ENCODE data around the gene NEK10.

Gene NEK10

DNA sequence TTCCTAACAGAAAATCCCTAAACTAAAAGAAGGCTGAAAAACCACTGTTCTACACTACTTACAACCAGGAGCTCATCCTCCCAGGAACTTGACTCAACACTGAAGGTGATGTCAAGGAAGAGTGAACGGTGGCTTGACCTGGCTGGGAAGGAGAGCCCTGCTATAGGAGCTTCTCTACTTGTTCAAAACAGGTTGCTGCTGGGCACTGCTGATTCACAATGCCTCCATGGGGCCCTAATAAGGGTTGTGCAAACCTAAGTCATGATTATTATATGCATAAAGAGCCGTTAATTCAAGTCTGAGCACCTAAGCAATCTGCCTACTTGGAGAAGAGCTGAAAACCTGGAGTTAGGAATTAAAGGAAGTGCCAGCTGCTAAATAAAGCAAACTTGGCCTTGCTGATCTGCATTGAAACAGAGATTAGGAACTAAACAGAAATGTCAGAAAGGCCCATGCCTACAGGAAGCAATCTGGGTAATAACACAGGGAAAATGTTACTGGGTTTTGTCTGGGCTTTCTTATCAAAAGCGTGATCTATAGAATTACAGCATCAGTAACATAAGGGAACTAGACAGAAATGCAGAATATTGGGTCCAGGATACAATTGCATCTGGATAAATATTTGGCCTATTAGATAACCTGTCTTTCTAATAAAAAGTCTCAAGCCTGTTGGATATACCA is 243.2 kb downstream of the NEK10 start:
- no peak overlapping the region for H3K27ac ChIP-seq
- TF ChIP-seq ZFX (IDR thresholded peaks at IDR 0.05) = no peak
- TF ChIP-seq, protein P1, sequence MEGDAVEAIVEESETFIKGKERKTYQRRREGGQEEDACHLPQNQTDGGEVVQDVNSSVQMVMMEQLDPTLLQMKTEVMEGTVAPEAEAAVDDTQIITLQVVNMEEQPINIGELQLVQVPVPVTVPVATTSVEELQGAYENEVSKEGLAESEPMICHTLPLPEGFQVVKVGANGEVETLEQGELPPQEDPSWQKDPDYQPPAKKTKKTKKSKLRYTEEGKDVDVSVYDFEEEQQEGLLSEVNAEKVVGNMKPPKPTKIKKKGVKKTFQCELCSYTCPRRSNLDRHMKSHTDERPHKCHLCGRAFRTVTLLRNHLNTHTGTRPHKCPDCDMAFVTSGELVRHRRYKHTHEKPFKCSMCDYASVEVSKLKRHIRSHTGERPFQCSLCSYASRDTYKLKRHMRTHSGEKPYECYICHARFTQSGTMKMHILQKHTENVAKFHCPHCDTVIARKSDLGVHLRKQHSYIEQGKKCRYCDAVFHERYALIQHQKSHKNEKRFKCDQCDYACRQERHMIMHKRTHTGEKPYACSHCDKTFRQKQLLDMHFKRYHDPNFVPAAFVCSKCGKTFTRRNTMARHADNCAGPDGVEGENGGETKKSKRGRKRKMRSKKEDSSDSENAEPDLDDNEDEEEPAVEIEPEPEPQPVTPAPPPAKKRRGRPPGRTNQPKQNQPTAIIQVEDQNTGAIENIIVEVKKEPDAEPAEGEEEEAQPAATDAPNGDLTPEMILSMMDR (conservative IDR thresholded peaks at IDR 0.05) = no peak

DNA sequence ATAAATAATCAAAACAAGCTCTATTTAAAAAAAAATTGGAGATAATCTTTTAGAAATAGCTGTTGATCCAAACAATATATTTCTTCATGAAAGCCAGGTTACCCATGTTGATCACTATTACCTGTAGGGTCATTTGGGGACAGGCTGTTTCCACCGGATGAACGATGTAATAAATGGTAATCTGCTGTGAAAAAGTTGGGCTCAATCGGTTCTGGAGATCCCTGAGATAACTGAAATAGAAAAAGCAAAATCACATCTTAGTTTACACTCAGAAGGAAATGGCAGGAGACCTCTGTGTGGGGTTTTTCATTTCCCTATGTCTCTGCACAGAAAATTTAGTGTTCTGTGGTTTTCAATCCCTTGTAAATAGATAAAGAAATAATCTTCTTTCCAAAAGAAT is 249.5 kb downstream of the NEK10 start:
- TF ChIP-seq, protein P1 (conservative IDR thresholded peaks at IDR 0.05) = no peak
- TF ChIP-seq ZFX (IDR thresholded peaks at IDR 0.05) = no peak
- no peak overlapping the region for H3K27ac ChIP-seq

DNA sequence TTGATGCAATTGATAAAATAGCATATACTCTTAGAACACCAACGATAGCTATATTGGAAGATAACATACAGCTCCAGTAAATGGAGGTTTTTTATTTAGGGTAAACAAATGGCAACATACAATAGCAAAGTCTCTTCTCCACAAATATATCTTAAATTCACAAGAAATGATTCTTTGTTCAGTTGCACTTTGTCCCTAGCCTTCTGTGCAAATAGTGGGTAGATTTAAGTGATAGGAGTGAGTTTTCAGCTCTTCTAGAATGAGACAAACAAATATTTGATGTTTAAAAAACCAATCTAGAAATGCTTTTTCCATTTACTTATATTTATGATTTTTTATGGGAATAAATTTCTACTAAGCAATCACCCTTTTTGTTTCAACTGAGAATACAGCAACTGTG is 253.8 kb downstream of the NEK10 start:
- no peak for TF ChIP-seq ZFX (IDR thresholded peaks at IDR 0.05)
- TF ChIP-seq, protein P1 (conservative IDR thresholded peaks at IDR 0.05) = no peak
- no peak overlapping the region for H3K27ac ChIP-seq

DNA sequence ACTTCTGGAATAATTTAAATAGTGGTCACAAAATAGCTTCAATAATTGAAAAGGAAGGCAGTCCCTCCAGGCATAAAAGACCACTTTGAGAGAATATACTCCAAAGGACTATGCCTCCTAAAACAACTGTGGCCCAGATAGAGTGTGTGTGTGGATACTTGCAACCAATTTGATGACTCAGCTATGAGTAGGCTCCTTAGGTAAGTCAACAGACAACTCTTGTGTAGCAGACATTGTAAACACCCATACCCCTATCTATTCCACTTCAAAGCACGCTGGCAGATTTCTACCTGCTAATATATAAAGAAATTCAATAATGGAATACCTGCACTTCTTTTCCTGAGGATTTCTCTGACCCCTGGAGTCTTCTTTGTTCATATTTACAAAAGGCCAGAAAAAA is 254.5 kb downstream of the NEK10 start:
- TF ChIP-seq, protein P1 (conservative IDR thresholded peaks at IDR 0.05) = no peak
- no peak for TF ChIP-seq ZFX (IDR thresholded peaks at IDR 0.05)
- H3K27ac ChIP-seq = no peak overlapping the region

DNA sequence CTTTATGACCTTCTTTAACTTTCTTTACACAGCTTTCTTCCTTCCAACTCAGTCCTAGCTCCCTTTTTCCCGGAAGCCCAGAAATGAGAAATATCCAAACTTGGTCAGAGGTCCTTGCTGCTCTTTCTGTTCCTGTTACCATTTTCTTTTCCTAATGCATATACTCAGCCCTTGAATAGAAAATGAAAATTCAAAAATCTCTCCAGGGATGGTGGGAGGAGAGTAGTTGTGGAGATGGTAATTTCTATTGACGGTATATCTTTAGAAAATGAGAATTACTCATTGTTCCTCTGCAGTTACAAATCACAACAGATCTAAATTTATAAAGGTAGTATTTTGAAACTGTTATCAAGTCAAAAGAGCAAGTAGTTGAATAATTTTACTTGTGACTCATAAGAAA is 255.1 kb downstream of the NEK10 start:
- H3K27ac ChIP-seq = no peak overlapping the region
- TF ChIP-seq, protein P1 (conservative IDR thresholded peaks at IDR 0.05) = no peak
- TF ChIP-seq ZFX (IDR thresholded peaks at IDR 0.05) = no peak

DNA sequence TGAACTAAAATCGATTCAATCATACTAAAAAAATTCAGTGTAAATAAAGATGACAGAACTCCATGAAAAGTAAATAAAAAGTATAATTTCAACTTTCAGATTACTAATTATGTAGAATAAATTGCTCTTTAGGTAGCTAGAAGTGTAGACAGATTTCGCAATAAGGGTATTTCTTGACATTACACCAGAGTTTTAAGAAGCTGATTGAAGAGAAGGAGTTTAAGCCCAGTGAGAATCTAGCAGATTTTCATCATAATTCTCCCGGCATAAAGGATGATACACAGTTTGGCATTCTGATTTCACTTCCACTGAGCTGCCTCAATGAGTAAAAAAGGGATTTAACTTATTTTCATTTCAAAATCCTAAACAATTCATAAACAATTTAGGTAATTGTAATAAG is 259.2 kb downstream of the NEK10 start:
- TF ChIP-seq, protein P1 (conservative IDR thresholded peaks at IDR 0.05) = no peak
- TF ChIP-seq ZFX (IDR thresholded peaks at IDR 0.05) = no peak
- no peak overlapping the region for H3K27ac ChIP-seq

DNA sequence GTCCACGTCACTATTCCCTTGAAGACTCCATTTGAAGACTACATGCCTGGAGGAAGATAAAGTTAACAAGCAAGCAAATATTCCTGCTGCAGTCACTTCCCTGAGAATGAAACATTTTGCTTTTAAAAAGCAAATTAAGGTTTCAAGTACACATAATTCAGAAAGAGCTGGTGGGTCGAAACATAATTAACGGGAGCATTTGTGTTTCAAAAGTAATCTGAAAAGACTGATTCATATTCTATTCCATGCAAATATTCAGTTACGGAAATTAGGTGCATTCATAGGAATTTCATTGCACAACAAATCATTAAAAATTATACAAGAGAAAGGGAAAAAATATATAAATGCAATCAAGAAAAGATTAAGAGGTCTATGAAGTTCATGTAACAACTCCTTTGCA is 260.9 kb downstream of the NEK10 start:
- no peak overlapping the region for H3K27ac ChIP-seq
- no peak for TF ChIP-seq ZFX (IDR thresholded peaks at IDR 0.05)
- TF ChIP-seq, protein P1 (conservative IDR thresholded peaks at IDR 0.05) = no peak

Data from C4-2B (cell line).